Adrenal gland (tissue), 12 donors: Measurements from ENCODE around the gene SUPT6H. TPM values are rescaled to one million over a fixed set of nuclear protein-coding genes. Genes with fewer than 3 reads are reported as not detected.
A peak's percentile ranks its signal among the peaks of the same experiment; 100 is the strongest.

Experiments
- DNase-seq, 7 donors: peaks; one replicate each; pipeline ENCODE4 v3.0.0-alpha.2; 2019 to 2020
- H3K27ac ChIP-seq, 5 donors: fragments of 200-600 bp; sonication (generic) in 4 of 5; 1 replicate in 3 of 5; 2 replicates in 2 of 5; pipeline versions ENCODE4 v1.5.1 to v1.8.0; 2016 to 2020; ENCODE audit warnings: mild to moderate bottlenecking in 1 of 5
- H3K27me3 ChIP-seq: fragments of 200-600 bp; 2 replicates; pipeline ENCODE4 v1.8.0; 2021
- H3K36me3 ChIP-seq, 2 donors: fragments of 200-600 bp; replicated peaks in 1 of 2; 1 replicate in 1 of 2; 2 replicates in 1 of 2; pipeline versions ENCODE4 v1.5.1 to v1.8.0; 2018 to 2022
- H3K4me1 ChIP-seq, 2 donors: fragments of 200-600 bp; replicated peaks in 1 of 2; 1 replicate in 1 of 2; 2 replicates in 1 of 2; pipeline versions ENCODE4 v1.5.1 to v1.8.0; 2018 to 2021
- H3K4me3 ChIP-seq, 4 donors: fragments of 200-600 bp; sonication (generic) in 3 of 4; one replicate each; pipeline ENCODE4 v1.5.1; 2016 to 2018
- H3K9me3 ChIP-seq, 3 donors: fragments of 200-600 bp; sonication (generic) in 1 of 3; replicated peaks in 1 of 3; 1 replicate in 2 of 3; 2 replicates in 1 of 3; pipeline versions ENCODE4 v1.5.1 to v1.8.0; 2016 to 2021
- POLR2A ChIP-seq, 2 donors: fragments of 450-650 bp; IDR thresholded peaks; one replicate each; pipeline ENCODE4 v1.6.1; 2017; ENCODE audit warnings: antibody characterized with exemption in 2 of 2, mild to moderate bottlenecking in 2 of 2, moderate library complexity in 1 of 2
- WGBS, 4 donors: extraction: QIAGEN DNeasy Blood & Tissue Kit in 2 of 4; methylation state at CpG; one replicate each; pipeline versions ENCODE4 v1.1.5 to v1.1.7; 2013 to 2017; 5-methylcytosine and 5-hydroxymethylcytosine counted together
- intact Hi-C, 2 donors: fragments of 100-400 bp; cut with DNase I; formaldehyde crosslinking; loops; one replicate each; pipeline versions ENCODE4 v1.14.1 to v1.15.0; 2022 to 2023
- polyA plus RNA-seq, 3 donors: library from polyadenylated mRNA; stranded (reverse); fragments of 200-250 nt in 2 of 3; fragments of 350-450 nt in 1 of 3; fragmentation: Illumina TruSeq in 1 of 3; extraction: RNeasy Lipid Tissue Mini Kit (QIAGEN cat#74804) in 1 of 3; gene quantifications; one replicate each; pipeline ENCODE4 v1.2.3, GENCODE V29; 2013 to 2014
- total RNA-seq, 9 donors: library from RNA; depleted of rRNA in 4 of 9; stranded (reverse); fragments of >200 nt in 4 of 9; fragments of 120-200 nt in 1 of 9; fragmentation: NEBNext Ultra II Directional in 1 of 9; extraction: Animal tissue kit (Norgen Biotek cat#: 25700) in 1 of 9; gene quantifications; one replicate each; pipeline versions ENCODE4 v1.1.0 to v1.2.4, GENCODE V29; 2013 to 2023
- TF ChIP-seq, protein P1 (sequence below), 6 experiments: fragments of 450-650 bp in 4 of 6; fragments of 200-600 bp in 2 of 6; sonication (generic) in 1 of 6; IDR thresholded peaks; 1 replicate in 5 of 6; 2 replicates in 1 of 6; pipeline versions ENCODE4 v1.5.1 to v1.8.0; 2016 to 2021; ENCODE audit warnings: antibody characterized with exemption in 6 of 6, mild to moderate bottlenecking in 2 of 6, moderate library complexity in 1 of 6
- donor health status: healthy with polysubstance abuse.
- donor health status: Bipolar disorder and iron deficiency.
- donor health status: DM: yes; HTN: yes; CAD: no.
- donor health status: DM: no; HTN: no; CAD: no.
- donor health status: DM: no; HTN: no; CAD: no.
- donor health status: DM: yes; HTN: yes; CAD: no.

Gene SUPT6H
- total and polyA plus RNA-seq, 12 donors, result 48.1 to 125 (median 71.4) TPM

DNA sequence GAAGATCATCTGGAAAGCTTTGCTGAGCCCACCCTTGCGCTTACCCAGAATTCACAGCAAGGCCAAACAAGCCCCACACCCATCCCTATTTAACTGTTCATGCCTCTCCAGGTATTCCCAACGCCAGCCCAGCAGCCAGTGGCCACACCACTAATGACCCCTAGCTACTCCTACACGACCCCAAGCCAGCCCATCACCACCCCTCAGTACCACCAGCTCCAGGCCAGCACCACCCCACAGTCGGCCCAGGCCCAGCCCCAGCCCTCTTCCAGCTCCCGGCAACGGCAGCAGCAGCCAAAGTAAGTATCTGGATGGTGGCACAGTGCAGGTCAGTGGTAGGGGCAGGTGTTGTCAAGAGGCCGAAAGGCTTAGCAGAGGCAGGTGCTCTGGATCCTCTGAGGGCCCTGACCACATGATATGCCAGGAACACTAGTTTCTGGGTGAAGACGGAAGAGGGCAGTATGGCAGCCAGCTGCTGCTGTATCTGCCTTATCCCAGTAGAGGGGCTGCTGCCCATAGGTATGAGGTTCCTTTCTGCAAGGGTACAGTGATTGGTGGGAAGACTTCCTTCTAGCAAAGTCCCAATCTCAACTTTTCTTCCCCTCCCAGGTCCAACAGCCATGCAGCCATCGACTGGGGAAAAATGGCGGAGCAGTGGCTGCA lies 39.0 kb downstream of the SUPT6H start:
- Histone ChIP-seq H3K27me3 (no peaks in the 10 kb centered on the region), H3K27ac (no peak overlapping the region), H3K4me3 (no peak overlapping the region), H3K9me3 (no peaks in the 10 kb centered on the region), H3K36me3 (peaks cover 0 to 75% of the 10 kb centered on the region in 2 donors), H3K4me1 (no peaks in the 10 kb centered on the region)
- WGBS, 4 donors, result 87 to 89% (median 88%) methylated on average over 7 to 10 of the region's 10 CpGs
- TF ChIP-seq POLR2A (IDR thresholded peaks at IDR 0.05), result no peak
- TF ChIP-seq, protein P1, sequence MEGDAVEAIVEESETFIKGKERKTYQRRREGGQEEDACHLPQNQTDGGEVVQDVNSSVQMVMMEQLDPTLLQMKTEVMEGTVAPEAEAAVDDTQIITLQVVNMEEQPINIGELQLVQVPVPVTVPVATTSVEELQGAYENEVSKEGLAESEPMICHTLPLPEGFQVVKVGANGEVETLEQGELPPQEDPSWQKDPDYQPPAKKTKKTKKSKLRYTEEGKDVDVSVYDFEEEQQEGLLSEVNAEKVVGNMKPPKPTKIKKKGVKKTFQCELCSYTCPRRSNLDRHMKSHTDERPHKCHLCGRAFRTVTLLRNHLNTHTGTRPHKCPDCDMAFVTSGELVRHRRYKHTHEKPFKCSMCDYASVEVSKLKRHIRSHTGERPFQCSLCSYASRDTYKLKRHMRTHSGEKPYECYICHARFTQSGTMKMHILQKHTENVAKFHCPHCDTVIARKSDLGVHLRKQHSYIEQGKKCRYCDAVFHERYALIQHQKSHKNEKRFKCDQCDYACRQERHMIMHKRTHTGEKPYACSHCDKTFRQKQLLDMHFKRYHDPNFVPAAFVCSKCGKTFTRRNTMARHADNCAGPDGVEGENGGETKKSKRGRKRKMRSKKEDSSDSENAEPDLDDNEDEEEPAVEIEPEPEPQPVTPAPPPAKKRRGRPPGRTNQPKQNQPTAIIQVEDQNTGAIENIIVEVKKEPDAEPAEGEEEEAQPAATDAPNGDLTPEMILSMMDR (IDR thresholded peaks at IDR 0.05), result no peak
- DNase-seq, result no peak
- intact Hi-C loops, result loop anchor here in 1 of 2 donors (10.0 kb wide), 1 partner anchor 46 kb away; no protein-coding TSS in a partner anchor

DNA sequence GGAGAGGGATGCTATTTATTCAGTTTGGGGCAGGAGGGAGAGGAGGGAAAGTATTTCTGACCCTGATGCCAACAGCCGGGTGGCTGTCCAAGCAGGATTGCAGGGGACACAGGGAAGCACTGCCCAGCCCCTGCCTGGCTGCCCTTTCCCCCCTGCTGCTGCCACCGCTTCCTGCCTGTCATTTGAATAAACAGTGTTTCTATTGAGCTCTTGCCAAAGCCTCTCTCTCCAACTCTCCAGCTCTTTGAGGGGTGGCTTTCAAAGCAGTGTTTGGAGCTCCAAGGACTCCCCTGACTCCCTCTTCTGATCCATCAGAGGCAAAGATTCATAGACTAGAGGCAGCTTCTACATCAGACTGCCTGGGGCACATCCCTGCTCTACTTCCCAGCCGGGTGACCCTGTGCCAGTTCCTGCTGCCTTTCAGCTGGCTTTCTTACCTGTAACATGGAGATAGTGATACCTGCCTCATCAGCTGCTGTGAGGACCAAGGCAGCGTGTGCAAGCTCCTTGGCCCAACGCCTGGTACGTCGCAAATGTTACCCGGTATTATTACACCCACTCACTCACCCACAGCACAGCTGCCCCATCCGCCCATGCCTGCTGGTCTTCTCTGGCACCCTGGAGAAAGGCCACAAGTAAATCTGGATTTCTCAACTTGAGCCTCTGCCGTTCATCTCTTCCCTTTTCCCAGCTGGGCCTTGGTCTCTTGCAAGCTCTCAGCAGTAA lies 40.2 kb downstream of the SUPT6H start:
- Histone ChIP-seq H3K4me1 (no peaks in the 10 kb centered on the region), H3K4me3 (no peak overlapping the region), H3K27ac (peak overlapping the region in 1 of 5 donors; percentile 16), H3K36me3 (peaks cover 0 to 63% of the 10 kb centered on the region in 2 donors), H3K9me3 (no peaks in the 10 kb centered on the region), H3K27me3 (no peaks in the 10 kb centered on the region)
- no peak for DNase-seq
- intact Hi-C loops, result loop anchor here in 1 of 2 donors (10.0 kb wide), 1 partner anchor 47 kb away; no protein-coding TSS in a partner anchor
- TF ChIP-seq, protein P1 (IDR thresholded peaks at IDR 0.05), result no peak
- TF ChIP-seq POLR2A (IDR thresholded peaks at IDR 0.05), result no peak
- 69 to 75% (median 72%) methylated on average over 10 of the region's 10 CpGs for WGBS, 4 donors

DNA sequence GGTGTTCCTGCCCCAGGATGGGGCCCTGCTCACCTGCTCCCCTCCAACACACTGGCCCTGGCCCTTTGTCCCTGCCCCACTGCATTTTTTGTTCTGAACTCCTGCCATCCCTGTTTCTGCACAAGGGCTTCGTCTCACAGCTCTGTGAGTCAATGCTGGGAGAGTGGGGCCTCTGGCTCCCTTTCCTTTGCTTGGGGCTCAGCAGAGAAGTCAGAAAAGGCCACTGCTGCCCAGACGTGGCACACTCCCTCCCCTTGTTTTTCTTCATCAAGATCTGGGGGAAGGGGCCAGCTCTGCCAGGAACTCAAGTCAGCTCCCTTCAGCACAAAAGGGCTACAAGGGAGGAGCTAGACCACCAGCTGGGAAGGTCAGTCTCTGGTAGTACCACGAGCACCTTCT lies 40.7 kb downstream of the SUPT6H start:
- intact Hi-C loops, result loop anchor here in 1 of 2 donors (10.0 kb wide), 1 partner anchor 48 kb away; no protein-coding TSS in a partner anchor
- WGBS, 4 donors, result 52 to 75% (median 68%) methylated on average over 2 to 3 of the region's 3 CpGs
- H3K36me3 ChIP-seq, result peaks cover 0 to 57% of the 10 kb centered on the region in 2 donors

More for the DNA sequence above, 40.7 kb downstream of the SUPT6H start:
- Histone ChIP-seq H3K4me1 (no peaks in the 10 kb centered on the region), H3K27me3 (no peaks in the 10 kb centered on the region), H3K27ac (no peak overlapping the region), H3K4me3 (no peak overlapping the region), H3K9me3 (no peaks in the 10 kb centered on the region)
- no peak for DNase-seq
- TF ChIP-seq, protein P1 (IDR thresholded peaks at IDR 0.05), result no peak
- TF ChIP-seq POLR2A (IDR thresholded peaks at IDR 0.05), result no peak
